Mucosa of gallbladder (tissue), 1 donor: ENCODE data around the gene FAM193A. TPM values are rescaled to one million over a fixed set of nuclear protein-coding genes. Genes with fewer than 3 reads are reported as not detected.
"Not testable (repeated sequence)": the region's sequence is repeated elsewhere in the genome, so short reads cannot be mapped to it uniquely, and the experiment has no call there.

ENCODE experiments used
- DNase-seq: peaks from one replicate; pipeline ENCODE4 v3.0.0-alpha.2; 2020; ENCODE audit warnings: low spot score
- total RNA-seq: library from RNA; stranded (reverse); gene quantifications from one replicate; pipeline ENCODE4 v1.2.1, GENCODE V29; 2021
- donor health status: DM: no; HTN: no; CAD: no.

Gene FAM193A
- total RNA-seq, 1 donor from 2014 or later: 31.4 TPM

DNA sequence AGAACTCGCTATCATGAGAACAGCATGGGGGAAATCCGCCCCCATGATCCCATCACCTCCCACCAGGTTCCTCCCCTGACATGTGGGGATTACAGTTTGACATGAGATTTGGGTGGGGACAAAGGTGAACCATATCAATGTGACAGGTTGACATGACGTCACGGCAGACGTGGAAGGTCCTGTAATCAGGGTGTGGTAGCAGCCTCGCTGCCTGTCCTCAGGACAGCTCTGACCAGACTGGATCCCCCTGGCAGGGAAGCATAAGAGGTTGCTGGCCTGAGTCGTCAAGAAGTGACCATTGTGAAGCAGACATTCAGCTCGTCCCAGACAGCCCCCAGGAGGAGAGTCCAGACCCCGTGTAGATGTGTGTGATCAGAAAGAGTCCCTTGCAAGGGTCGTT, 115.1 kb downstream of the FAM193A start:
- no peak for DNase-seq

DNA sequence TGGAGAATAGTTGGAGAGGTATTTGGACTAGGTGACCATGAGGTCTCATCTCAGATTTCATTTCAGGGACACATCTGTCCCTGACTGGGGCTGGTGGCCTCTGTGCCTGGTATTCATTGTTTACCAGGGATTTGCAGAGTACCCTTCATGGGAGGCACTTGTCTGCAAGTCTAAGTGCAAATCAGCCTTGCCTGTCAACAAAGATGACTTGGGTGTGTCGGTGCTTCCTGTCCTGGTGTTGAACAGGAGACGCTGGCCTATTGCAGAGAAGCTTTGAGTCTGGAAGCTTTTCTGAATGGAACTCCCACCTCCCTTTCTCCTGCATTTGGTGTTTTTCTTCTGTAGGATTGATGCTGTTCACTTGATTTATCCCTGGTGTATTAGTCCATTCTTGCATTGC, 115.6 kb downstream of the FAM193A start:
- DNase-seq: no peak

DNA sequence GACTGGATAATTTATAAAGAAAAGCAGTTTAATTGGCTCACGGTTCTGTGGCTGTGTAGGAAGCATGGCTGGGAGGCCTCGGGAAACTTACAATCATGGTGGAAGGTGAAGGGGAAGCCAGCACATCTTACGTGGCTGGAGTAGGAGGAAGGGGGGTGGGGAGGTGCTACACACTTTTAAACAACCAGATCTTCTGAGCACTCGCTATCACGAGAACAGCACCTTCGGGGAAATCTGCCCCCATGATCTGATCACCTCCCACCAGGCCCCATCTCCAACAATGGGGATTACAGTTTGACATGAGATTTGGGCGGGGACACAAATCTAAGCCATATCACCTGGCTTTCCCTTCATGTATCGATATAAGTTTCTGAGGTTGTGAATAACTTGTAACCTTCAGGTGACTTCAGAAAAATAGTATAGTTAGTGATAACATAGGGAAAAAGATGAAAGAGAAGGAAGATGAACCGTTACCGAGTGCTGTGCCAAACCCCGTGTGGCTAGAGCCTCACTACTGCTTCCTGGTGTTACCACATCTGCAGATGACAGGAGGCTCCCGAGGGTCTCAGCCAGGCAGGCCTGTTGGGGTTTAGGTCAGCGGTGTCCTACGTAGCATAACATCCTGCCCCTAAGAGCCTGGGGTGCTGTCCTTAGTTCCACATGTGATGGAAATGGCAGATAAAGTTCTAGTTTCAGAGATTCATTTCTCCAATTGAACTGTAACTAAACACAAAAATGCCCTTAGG, 116.1 kb downstream of the FAM193A start:
- no peak for DNase-seq

DNA sequence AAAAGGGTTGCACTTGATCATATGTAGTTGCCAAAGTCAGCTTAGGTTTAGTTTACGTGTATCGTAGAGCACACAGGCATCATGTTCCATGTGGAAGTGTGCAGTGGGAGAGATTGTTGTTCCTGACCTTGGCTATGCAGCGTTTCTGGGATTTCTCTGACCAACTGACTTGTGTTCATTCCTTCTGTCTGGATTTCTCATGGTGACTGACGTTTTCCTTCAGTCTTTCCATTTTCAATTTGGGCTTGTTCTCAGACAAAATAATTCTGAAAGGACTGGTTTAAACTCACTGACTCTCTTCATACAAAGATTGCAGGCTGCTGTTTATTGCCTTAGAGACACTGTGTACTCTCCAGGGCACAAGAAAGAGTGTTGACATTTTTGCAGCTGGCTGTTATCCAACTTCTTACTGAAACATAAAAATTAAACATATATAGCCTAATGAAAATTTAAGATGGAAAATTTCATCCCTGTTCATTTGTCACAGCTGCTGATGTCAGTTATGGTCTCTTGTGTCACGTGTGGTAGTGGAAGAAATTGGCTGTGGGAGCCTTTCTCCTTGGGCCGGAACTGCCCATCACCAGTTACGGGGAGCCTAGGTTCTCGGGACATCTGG, 124.3 kb downstream of the FAM193A start:
- DNase-seq: no peak

DNA sequence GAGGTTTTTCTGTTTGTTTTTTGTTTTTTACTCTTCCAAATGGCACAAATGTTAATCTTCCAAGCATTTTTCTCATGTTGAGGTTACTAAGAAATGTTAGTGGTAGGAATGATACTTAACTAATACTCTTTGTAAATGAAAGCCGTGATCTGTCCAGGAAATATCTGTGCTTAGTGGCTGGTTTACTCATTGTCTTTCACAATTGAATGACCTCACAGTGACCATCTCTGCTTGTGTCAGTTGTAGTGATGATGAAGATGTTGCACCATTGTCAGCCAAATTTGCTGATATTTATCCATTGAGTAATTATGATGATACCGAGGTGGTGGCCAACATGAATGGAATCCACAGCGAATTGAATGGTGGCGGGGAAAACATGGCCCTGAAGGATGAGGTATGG, 126.2 kb downstream of the FAM193A start:
- no peak for DNase-seq

DNA sequence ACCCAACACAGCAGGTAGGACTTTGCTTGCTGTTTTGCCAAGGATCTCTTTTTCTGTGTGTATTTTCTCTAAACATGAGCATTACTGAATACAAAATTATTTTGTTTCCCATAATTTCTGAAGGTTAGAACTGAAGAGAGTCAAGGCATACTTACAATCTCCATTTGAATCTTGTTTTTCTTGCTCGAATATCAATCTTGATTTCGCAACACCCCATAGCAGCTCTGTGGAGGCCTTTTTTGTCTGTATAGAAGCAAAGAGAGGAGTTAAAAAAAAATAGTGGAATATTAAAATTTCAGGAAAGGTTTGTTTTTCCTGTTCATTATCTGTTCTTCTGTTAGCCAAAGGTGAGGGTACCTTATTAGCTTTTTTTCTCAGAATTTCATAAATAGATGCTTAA, 126.8 kb downstream of the FAM193A start:
- DNase-seq: no peak

DNA sequence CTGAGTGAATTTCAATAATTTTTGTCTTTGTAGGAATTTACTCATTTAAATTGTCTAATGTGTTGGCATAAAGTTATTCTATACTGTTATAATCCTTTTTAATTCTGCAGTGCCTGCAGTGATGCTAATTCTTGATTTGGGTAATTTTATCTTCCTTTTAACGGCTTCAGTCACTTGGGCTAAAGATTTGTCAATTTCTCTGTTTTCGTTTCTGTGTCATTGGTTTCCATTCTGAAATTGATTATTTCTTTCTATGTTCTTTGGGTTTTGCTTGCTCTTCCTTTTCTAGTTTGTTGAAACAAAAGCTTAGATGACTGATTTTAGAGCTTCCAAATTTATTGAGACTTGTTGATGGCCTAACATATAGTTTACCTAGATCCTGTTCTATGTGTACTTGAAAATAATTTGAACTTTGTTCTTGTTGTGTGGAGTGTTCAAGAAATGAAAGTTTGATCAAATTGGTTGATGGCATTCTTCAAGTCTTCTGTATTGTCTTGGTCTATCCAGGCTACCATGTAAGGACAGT, 130.3 kb downstream of the FAM193A start:
- no peak for DNase-seq

DNA sequence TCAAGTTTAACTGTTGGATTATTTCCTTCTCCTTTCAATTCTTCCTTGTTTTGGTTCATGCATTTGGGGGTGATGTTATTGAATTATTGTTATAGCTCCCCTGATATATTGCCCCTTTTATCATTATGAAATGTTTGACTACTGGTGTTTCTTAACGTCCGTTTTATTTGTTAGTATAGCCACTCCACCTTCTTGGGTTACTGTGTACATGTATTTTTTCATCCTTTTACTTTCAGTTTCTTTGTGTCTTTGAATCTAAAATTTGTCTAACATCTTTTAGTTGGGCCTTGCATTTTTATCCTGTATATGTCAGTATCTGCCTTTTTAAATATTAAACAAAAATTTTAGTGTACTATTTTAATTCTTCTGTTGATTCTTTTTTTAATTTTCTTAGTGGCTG, 131.0 kb downstream of the FAM193A start:
- DNase-seq: no peak

DNA sequence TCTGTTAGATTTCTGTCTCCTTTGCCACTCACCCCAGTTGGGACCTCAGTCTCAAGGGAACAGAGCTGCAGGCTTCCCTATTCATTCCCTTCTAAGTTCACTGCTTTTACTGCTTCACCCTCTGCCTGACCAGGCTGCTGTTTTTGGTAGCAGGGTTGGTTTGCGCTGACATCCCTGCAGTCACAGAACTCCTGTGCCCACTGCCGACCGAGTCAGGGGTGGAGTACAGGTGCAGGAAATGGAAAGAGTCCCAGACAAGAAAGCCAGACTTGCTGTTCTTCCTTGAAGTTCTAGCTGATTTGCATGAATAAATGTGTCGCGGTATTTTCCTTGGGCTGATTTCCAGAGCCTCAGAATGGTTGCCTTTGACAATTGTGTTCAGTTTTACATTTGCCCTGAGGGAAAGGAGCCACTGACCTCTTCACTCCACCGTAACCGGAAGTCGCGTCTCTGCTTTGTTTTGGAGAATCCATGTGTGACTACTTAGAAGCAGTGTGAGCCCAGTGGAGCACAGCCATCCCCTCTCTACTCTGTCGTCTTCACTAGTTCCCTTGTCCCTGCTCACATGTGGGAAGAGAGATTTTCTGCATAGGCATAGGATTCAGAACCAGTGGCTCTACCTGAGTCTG, 134.9 kb downstream of the FAM193A start:
- no peak for DNase-seq

DNA sequence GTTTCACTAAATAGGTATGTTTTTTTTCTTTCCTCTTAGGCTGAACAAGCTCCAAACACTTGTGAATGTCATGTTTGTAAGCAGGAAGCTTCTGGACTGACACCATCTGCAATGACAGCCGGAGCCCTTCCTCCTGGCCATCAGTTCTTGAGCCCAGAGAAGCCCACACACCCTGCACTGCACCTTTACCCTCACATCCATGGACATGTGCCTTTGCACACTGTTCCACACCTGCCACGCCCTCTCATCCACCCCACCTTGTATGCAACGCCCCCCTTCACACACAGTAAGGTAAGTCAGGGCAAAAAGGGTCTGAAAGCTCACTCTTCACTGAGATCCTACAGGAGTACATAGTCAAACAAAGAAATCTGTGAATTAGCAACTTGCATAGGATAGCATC, 135.6 kb downstream of the FAM193A start:
- DNase-seq: no peak

DNA sequence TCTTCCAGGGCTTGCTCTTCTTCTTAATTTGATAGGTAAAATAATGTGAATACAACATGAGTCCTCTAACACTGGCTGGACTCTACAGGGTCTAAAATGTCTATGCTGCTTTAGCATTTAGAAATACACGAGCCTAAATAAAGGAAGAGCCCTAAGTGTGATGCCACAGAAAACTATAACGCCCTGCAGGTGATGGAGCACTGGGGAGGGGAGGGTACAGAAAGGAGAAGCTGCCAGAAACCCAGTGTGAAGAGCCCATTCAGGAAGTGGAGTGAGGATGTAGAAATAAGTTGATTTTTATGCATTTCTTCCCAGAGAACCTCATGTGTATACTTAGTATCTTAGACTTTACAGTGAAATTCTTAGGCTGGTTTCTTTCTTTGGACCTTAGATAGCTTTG, 136.3 kb downstream of the FAM193A start:
- DNase-seq: no peak

DNA sequence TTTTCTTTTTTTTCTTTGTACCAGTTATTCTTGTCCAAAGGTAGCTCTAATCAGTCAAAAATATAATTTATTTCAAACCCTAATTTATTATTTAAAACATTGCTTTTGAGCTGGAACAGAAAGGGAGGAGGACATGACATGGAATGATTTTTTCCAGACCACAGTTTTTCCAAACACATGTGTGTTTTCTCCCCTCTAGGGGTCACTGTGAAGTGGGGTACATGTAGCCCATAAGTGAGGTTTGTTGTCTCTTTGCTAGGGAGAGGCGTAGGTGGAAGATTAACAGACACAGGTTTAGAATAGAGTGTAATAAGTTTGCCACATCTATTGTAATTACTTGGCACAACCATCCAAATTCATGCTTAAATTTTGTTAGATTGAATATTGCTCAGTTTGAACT, 136.7 kb downstream of the FAM193A start:
- DNase-seq: no peak

DNA sequence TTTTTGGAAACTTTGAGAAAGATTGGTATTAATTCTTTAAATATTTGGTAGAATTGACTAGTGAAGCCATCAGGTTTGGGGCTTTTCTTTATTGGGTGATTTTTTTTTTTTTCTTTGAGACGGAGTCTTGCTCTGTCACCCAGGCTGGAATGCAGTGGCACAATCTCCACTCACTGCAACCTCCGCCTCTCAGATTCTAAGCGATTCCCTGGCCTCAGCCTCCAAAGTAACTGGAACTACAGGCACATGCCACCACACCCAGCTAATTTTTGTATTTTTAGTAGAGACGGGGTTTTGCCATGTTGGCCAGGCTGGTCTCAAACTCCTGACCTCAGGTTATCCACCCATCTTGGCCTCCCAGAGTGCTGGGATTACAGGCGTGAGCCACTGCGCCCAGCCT, 143.3 kb downstream of the FAM193A start:
- not testable (repeated sequence) for DNase-seq

DNA sequence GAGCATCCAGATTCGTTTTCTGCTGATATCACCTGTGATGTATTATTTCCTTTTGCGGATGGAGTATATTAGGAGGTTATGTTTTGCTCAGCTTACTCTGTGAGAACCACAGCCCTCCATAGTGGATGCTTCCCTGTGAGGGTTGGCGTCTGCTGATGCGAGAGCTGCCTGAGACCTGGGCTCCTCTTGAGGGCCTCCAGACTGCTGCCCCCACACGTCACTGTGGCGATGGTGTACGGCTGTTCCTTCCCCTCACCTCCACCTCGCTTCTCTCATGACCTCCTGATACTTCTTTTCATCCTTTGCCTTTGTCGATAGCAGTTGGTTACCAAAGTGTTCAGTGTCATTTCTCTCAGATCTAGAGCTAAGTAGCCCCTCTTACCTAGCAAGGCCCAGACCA, 148.0 kb downstream of the FAM193A start:
- no peak for DNase-seq

DNA sequence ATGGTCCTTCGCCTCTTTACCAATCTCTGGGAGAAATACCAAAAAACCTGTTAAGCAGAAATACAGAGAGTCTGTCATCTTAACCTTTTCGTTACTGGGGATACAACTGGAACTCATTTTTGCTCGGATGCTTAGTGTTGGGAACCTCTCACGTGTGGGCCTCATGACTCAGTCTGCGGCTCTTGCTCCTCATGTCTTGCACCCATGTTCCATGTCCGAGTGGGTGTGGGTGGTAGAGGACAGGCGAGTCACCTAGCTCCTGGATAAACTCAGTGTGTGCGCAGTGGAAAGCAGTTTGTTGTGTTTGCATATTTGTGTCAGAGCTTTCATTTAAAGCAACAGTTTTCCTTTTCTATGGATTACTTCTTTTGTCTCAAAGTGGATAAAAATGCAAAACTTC, 149.1 kb downstream of the FAM193A start:
- no peak for DNase-seq

DNA sequence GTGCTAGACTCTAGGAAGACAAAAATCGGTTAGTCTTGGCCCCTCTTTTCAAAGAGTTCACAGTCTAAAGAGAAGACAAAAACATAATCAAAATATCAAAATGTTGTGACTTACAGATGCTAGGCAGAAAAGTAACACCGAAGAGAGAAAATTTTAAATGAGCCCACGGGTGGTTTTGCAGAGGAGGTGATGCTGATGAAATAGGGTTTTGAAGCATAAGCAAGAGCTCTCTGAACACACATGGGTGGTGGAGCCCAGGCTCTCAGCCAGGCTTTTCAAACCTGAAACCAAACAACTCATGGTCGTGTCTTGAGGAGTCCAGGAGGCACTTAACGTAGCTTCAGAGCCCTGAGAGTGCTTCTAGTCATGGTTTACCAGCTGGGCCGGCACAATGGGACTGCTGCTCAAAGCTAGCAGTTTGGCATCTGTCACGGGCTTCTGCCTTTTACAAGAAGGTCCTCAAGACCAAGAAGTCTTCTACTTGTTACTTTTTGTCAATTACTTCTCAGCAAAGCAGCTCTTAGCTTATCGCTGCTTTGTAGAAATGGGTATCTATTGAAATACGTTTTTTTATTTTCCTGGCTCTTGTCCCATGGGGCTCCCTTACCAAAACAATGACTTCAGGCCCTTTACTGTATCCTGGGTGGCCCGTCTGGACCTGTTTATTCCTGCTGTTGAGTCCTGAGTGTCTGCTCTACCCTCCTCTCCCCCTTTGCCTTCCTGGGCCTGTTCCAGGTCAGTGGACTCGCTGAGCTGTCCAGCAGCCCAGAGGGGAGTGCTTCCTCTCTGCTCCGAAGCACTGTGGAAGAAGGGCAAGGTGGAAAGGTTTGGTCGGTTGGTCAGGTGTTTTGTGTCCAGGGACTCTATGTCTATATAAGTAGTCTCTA, 150.2 kb downstream of the FAM193A start:
- DNase-seq: no peak

DNA sequence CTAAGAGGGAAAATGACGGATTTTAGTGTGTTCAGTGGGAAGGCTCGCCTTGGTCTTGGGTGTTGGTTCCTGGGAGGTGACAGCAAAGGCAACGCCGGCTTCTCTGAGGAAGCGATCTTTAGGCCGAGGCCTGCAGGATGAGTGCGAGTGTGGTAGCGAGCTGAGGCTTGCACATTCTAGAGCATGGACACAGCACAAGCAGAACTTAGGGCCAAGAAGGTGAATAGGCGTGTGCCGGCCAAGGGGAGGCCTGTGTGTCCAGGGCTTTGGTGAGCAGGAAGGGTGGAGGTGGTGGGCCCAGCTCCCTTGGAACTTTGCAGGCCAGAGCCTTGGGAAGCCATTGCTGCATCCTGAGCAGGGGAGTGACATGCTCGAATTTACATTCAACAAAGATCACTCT, 151.8 kb downstream of the FAM193A start:
- DNase-seq: no peak

DNA sequence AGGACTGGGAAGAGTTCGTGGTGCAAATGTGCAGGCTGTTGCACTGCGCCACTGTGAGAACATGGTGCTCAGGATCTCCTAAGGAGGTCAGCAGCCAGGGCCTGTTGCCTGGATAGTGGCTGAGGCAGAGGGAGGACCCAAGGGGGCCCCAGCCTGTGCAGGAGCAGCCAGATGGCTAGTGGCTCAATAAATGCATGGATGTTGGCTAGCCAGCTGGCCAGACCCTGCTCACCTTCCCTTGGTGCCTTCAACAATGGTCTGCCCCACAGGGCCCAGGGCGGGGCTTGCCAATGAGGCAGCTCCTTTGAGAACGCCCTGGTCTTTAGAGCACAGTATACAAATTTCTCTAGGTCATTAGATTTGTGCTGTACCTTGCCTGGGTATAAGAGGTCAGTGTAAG, 152.2 kb downstream of the FAM193A start:
- no peak for DNase-seq

DNA sequence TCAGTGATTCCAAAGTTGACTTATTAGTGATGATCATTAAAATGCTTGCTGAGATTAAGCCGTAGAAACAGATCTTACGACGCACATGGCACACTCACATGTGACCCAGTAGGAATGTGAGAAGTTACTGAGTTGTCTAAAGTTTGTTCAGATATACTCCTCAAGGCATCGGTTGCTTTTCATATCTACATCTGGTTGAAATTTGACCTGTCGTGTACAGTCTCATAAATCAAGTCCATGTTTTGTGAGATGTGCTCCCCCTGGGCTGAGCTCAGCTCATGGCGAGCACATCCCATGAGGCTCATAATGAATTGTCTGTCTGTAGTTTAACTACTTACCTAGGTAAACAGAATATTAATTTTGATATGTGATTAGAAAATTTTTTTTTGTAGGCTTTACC, 152.7 kb downstream of the FAM193A start:
- no peak for DNase-seq

DNA sequence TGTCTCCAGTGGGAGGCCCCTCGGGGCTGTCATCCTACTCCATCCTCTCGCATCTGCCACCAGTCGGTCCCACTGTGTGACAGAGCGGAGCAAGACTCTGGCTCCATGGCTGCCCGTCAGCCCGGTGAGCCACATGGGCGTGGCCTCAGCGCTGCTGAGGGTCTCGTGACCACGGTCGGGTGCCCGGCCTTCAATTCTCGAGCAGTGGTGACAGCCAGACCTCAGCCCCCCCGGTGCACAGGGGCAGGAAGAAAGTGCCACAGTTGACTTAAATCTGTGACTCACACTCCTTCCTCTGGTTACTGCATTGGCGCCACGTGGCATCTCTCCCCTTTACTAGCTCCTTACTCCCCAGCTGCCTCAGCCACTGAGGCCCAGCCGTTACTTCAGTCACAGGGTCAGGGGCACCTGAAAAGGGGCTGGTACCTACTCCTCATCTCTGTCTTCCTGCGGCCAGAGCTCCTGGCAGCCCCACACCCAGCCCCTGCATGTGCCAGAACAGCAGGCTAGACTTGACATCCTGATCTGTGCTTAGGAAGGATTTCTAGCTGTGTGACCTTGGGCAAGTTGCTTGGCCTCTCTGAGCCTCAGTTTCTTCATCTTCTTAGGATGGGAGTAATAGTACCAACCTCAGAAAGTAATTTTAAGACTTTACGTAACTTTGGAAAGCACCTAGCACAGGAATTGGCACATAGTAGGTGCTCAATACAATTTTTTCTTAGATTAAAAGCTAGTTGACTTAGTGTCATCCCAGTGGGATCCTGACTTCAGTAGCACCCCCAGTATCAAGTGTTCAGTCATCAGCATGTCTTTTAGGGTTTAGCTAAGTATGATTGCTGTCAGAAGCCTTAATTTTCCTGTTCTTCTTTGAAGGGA, 153.6 kb downstream of the FAM193A start:
- DNase-seq: no peak

DNA sequence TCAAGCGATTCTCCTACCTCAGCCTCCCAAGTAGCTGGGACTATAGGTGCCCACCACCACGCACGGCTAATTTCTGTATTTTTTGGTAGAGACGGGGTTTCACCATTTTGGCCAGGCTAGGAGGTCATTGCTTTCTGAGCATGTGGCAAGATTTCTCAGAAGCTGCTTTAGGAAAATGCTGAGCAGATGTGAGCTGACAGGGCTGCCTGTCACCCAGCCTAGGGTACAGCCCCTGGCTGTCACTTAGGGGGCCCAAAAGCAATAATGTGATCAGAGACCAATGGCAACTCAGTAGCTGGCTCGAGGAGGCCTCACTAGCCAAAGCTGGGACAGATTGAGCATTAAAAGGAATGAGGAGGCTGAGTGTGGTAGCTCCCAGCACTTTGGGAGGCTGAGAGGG, 154.9 kb downstream of the FAM193A start:
- no peak for DNase-seq
